GM23338 (cell line): ENCODE results near the gene SLC29A4. TPM values are rescaled to one million over a fixed set of nuclear protein-coding genes. Genes with fewer than 3 reads are reported as not detected.

Experiments used
- ATAC-seq: fragments of 200-7000 bp; cut with Tn5 transposase; 3 replicates; pipeline ENCODE4 v1.9.1; 2020
- DNase-seq: peaks from one replicate; pipeline ENCODE4 v3.0.0-alpha.2; 2015; ENCODE audit warnings: low spot score
- H2AFZ ChIP-seq: fragments of 200-600 bp; sonication (generic); 2 replicates; pipeline ENCODE4 v1.8.0; 2016; ENCODE audit warnings: antibody characterized with exemption, mild to moderate bottlenecking, moderate library complexity
- H3F3A ChIP-seq: fragments of 200-600 bp; sonication (generic); replicated peaks from 2 replicates; pipeline ENCODE4 v1.8.0; 2017; ENCODE audit warnings: antibody characterized with exemption, mixed run types, low read depth
- H3K27ac ChIP-seq: fragments of 200-600 bp; sonication (generic); 2 replicates; pipeline ENCODE4 v1.6.1; 2016; ENCODE audit warnings: low read depth
- H3K27me3 ChIP-seq: fragments of 200-600 bp; sonication (generic); 2 replicates; pipeline ENCODE4 v1.8.0; 2016; ENCODE audit warnings: mild to moderate bottlenecking, mixed run types, moderate library complexity; ENCODE audit not compliant: insufficient read depth
- H3K36me3 ChIP-seq: fragments of 200-600 bp; sonication (generic); 2 replicates; pipeline ENCODE4 v1.8.0; 2016; ENCODE audit warnings: mild to moderate bottlenecking; ENCODE audit not compliant: insufficient read depth
- H3K4me1 ChIP-seq: fragments of 200-600 bp; sonication (generic); 2 replicates; pipeline ENCODE4 v1.8.0; 2016; ENCODE audit warnings: mild to moderate bottlenecking, moderate library complexity; ENCODE audit not compliant: insufficient read depth
- H3K4me2 ChIP-seq: fragments of 200-600 bp; sonication (generic); 2 replicates; pipeline ENCODE4 v1.7.1; 2017; ENCODE audit warnings: mixed run types
- H3K4me3 ChIP-seq: fragments of 200-600 bp; sonication (generic); 2 replicates; pipeline ENCODE4 v1.6.1; 2016; ENCODE audit warnings: mixed run types
- H3K79me2 ChIP-seq: fragments of 200-600 bp; sonication (generic); replicated peaks from 2 replicates; pipeline ENCODE4 v1.8.0; 2017; ENCODE audit warnings: mild to moderate bottlenecking; ENCODE audit not compliant: insufficient read depth
- H3K9me2 ChIP-seq: fragments of 200-600 bp; sonication (generic); 2 replicates; pipeline ENCODE4 v1.8.0; 2017; ENCODE audit not compliant: insufficient read depth
- H4K20me1 ChIP-seq: fragments of 200-600 bp; sonication (generic); replicated peaks from 2 replicates; pipeline ENCODE4 v1.8.0; 2017; ENCODE audit warnings: mild to moderate bottlenecking; ENCODE audit not compliant: insufficient read depth
- H3K27ac Mint-ChIP-seq: 2 replicates; pipeline ENCODE4 v1.8.0; 2020; ENCODE audit warnings: inconsistent platforms, mild to moderate bottlenecking, moderate library complexity, mixed read lengths
- H3K27me3 Mint-ChIP-seq: 3 replicates; pipeline ENCODE4 v1.8.0; 2022; ENCODE audit warnings: low read depth, mild to moderate bottlenecking, moderate library complexity, mixed read lengths, inconsistent platforms; ENCODE audit not compliant: insufficient read depth, poor library complexity
- H3K36me3 Mint-ChIP-seq: 3 replicates; pipeline ENCODE4 v1.8.0; 2021; ENCODE audit warnings: low read depth, mild to moderate bottlenecking, inconsistent platforms, moderate library complexity, mixed read lengths
- H3K4me1 Mint-ChIP-seq: 3 replicates; pipeline ENCODE4 v1.8.0; 2020; ENCODE audit warnings: mild to moderate bottlenecking, inconsistent platforms, mixed read lengths
- H3K4me3 Mint-ChIP-seq: 3 replicates; pipeline ENCODE4 v1.8.0; 2021; ENCODE audit warnings: moderate library complexity, mild to moderate bottlenecking, inconsistent platforms, mixed read lengths
- H3K9me3 Mint-ChIP-seq: 3 replicates; pipeline ENCODE4 v1.8.0; 2020; ENCODE audit warnings: moderate library complexity, mild to moderate bottlenecking, inconsistent platforms, mixed read lengths
- CREB1 ChIP-seq: fragments of 250-450 bp; sonication (Bioruptor Pico); IDR thresholded peaks from 2 replicates; pipeline ENCODE4 v1.5.0; 2020; ENCODE audit warnings: low read depth, mild to moderate bottlenecking, moderate library complexity
- CTCF ChIP-seq, 2 experiments: fragments of 200-600 bp in 1 of 2; sonication (generic) in 1 of 2; conservative IDR thresholded peaks; 2 replicates each; pipeline versions ENCODE4 v1.5.1 to v1.6.1; 2016 to 2017; ENCODE audit warnings: antibody characterized with exemption in 2 of 2, low read depth in 2 of 2, mild to moderate bottlenecking in 2 of 2, moderate library complexity in 1 of 2
- ETS1 ChIP-seq: IDR thresholded peaks from 2 replicates; pipeline ENCODE4 v1.6.1; 2016; ENCODE audit warnings: antibody characterized with exemption
- EZH2 ChIP-seq: fragments of 200-600 bp; sonication (generic); IDR thresholded peaks from one replicate; pipeline ENCODE4 v1.8.0; 2017; ENCODE audit warnings: antibody characterized with exemption, mild to moderate bottlenecking, low read depth; ENCODE audit not compliant: unreplicated experiment
- EZH2phosphoT487 ChIP-seq: fragments of 200-600 bp; sonication (generic); IDR thresholded peaks from one replicate; pipeline ENCODE4 v1.8.1; 2018; ENCODE audit warnings: antibody characterized with exemption; ENCODE audit not compliant: unreplicated experiment
- JUNB ChIP-seq: IDR thresholded peaks from one replicate; pipeline ENCODE4 v1.6.1; 2016; ENCODE audit warnings: antibody characterized with exemption; ENCODE audit not compliant: unreplicated experiment
- REST ChIP-seq: IDR thresholded peaks from one replicate; pipeline ENCODE4 v1.6.1; 2018; ENCODE audit warnings: antibody characterized with exemption; ENCODE audit not compliant: unreplicated experiment
- STAT1 ChIP-seq: IDR thresholded peaks from one replicate; pipeline ENCODE4 v1.6.1; 2016; ENCODE audit warnings: antibody characterized with exemption; ENCODE audit not compliant: unreplicated experiment
- ZNF114 ChIP-seq: fragments of 250-450 bp; sonication (Bioruptor Pico); IDR thresholded peaks from 2 replicates; pipeline ENCODE4 v1.5.0; 2020; ENCODE audit warnings: mild to moderate bottlenecking, moderate library complexity
- ZNF331 ChIP-seq: fragments of 250-450 bp; sonication (Bioruptor Pico); IDR thresholded peaks from 2 replicates; pipeline ENCODE4 v1.5.0; 2020; ENCODE audit warnings: low read depth, mild to moderate bottlenecking, moderate library complexity
- polyA plus RNA-seq: library from polyadenylated mRNA; unstranded; fragments of >200 nt; fragmentation: Nextera tagmentation; extraction: Ambion mirVana; gene quantifications from 2 replicates; pipeline ENCODE4 v1.2.1, GENCODE V29; 2016
- total RNA-seq: library from RNA; depleted of rRNA; stranded (reverse); fragments of >200 nt; shearing (Covaris generic); gene quantifications from 2 replicates; pipeline ENCODE4 v1.2.3, GENCODE V29; 2014
- TF ChIP-seq, protein P1 (sequence below): fragments of 250-450 bp; sonication (Bioruptor Pico); IDR thresholded peaks from 2 replicates; pipeline ENCODE4 v1.5.0; 2020; ENCODE audit warnings: mild to moderate bottlenecking, moderate library complexity

SLC29A4 gene
- total and polyA plus RNA-seq, 2 experiments from 2014 or later: 4.8 to 8.1 TPM

DNA sequence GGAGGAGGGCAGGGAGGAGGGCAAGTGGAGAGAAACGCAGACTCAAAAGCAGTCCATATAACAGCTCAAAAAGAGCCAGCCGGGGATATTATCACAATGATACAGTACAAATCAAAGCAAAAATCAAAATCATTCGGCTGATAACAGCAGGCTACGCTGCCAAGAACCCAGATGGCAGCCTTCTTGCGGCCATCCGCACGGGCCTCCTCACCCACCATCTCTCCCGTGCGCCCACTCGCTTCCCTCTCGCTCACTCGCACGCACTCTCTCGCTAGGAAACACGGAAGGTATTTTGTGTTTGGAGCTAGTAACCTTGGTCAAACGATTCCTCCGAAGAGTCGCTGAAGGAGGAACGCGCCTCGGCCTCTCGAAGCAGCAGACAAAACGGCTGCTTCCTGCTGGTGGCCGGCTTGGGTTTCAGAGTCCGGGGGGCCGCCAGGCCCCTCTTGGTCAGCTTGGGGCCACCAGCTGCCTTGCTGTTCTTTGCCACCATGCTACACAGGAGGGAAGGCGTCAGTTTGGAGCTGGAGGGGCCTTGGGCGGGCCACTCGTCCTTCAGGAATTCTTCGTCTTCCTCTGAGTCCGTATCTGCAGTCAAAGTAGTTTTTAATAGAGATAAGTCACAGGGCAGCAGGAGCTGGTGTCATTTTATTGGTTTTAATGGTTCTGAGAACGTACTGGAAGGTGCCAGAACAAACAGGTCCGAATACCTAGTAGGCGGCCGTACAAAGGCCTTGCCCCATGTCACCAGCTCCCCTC lies 68.9 kb downstream of the SLC29A4 start:
- Histone ChIP-seq H3K36me3 (no peaks in the 10 kb centered on the region), H4K20me1 (no peaks in the 10 kb centered on the region)

More for the DNA sequence above, 68.9 kb downstream of the SLC29A4 start:
- H3K4me2 ChIP-seq: peak overlapping the region; percentile 85
- peak overlapping the region; percentile 30; the same call in 1 of the 2 replicates for H3K4me3 ChIP-seq
- H3K4me3 Mint-ChIP-seq: peak overlapping the region; percentile 54
- H3K4me1 Mint-ChIP-seq: peaks cover 43% of the 10 kb centered on the region
- H3K9me3 Mint-ChIP-seq: peaks cover 3% of the 10 kb centered on the region; the same call in 2 of the 3 replicates
- no peaks in the 10 kb centered on the region for H3K9me2 ChIP-seq
- ATAC-seq (no peak), DNase-seq (peak; percentile 31)
- no peak overlapping the region for H2AFZ ChIP-seq
- H3K4me1 ChIP-seq: peaks cover 30% of the 10 kb centered on the region; the same call in 1 of the 2 replicates
- peaks cover 76% of the 10 kb centered on the region for H3K27me3 Mint-ChIP-seq
- H3F3A ChIP-seq: 0 out of 2 replicates have a peak, but pooled peaks cover 8% of the 10 kb centered on the region
- no peak for TF ChIP-seq EZH2phosphoT487
- TF ChIP-seq EZH2: no peak
- no peak for TF ChIP-seq JUNB
- no peak for TF ChIP-seq CTCF (conservative IDR thresholded peaks at IDR 0.05; ENCODE audit: low read depth in 2 of 2)
- TF ChIP-seq STAT1: no peak
- no peak for TF ChIP-seq ZNF114 (CRISPR knock-in tag)
- TF ChIP-seq, protein P1, sequence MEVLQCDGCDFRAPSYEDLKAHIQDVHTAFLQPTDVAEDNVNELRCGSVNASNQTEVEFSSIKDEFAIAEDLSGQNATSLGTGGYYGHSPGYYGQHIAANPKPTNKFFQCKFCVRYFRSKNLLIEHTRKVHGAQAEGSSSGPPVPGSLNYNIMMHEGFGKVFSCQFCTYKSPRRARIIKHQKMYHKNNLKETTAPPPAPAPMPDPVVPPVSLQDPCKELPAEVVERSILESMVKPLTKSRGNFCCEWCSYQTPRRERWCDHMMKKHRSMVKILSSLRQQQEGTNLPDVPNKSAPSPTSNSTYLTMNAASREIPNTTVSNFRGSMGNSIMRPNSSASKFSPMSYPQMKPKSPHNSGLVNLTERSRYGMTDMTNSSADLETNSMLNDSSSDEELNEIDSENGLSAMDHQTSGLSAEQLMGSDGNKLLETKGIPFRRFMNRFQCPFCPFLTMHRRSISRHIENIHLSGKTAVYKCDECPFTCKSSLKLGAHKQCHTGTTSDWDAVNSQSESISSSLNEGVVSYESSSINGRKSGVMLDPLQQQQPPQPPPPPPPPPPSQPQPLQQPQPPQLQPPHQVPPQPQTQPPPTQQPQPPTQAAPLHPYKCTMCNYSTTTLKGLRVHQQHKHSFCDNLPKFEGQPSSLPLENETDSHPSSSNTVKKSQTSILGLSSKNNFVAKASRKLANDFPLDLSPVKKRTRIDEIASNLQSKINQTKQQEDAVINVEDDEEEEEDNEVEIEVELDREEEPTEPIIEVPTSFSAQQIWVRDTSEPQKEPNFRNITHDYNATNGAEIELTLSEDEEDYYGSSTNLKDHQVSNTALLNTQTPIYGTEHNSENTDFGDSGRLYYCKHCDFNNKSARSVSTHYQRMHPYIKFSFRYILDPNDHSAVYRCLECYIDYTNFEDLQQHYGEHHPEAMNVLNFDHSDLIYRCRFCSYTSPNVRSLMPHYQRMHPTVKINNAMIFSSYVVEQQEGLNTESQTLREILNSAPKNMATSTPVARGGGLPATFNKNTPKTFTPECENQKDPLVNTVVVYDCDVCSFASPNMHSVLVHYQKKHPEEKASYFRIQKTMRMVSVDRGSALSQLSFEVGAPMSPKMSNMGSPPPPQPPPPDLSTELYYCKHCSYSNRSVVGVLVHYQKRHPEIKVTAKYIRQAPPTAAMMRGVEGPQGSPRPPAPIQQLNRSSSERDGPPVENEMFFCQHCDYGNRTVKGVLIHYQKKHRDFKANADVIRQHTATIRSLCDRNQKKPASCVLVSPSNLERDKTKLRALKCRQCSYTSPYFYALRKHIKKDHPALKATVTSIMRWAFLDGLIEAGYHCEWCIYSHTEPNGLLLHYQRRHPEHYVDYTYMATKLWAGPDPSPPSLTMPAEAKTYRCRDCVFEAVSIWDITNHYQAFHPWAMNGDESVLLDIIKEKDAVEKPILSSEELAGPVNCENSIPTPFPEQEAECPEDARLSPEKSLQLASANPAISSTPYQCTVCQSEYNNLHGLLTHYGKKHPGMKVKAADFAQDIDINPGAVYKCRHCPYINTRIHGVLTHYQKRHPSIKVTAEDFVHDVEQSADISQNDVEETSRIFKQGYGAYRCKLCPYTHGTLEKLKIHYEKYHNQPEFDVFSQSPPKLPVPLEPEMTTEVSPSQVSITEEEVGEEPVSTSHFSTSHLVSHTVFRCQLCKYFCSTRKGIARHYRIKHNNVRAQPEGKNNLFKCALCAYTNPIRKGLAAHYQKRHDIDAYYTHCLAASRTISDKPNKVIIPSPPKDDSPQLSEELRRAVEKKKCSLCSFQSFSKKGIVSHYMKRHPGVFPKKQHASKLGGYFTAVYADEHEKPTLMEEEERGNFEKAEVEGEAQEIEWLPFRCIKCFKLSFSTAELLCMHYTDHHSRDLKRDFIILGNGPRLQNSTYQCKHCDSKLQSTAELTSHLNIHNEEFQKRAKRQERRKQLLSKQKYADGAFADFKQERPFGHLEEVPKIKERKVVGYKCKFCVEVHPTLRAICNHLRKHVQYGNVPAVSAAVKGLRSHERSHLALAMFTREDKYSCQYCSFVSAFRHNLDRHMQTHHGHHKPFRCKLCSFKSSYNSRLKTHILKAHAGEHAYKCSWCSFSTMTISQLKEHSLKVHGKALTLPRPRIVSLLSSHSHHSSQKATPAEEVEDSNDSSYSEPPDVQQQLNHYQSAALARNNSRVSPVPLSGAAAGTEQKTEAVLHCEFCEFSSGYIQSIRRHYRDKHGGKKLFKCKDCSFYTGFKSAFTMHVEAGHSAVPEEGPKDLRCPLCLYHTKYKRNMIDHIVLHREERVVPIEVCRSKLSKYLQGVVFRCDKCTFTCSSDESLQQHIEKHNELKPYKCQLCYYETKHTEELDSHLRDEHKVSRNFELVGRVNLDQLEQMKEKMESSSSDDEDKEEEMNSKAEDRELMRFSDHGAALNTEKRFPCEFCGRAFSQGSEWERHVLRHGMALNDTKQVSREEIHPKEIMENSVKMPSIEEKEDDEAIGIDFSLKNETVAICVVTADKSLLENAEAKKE (CRISPR knock-in tag): no peak
- TF ChIP-seq CREB1 (CRISPR knock-in tag): no peak
- TF ChIP-seq ETS1: no peak
- no peak for TF ChIP-seq REST
- no peak for TF ChIP-seq ZNF331 (CRISPR knock-in tag)
- H3K27me3 ChIP-seq: peaks cover 43% of the 10 kb centered on the region
- H3K27ac ChIP-seq: no peak overlapping the region; the same call in 1 of the 2 replicates
- H3K79me2 ChIP-seq: no peaks in the 10 kb centered on the region
- no peak overlapping the region for H3K27ac Mint-ChIP-seq
- H3K36me3 Mint-ChIP-seq: peaks cover 11% of the 10 kb centered on the region; the same call in 2 of the 3 replicates
